RWPE2 (cell line): ENCODE results near the gene TBL2.
"Not testable (repeated sequence)": the region's sequence is repeated elsewhere in the genome, so short reads cannot be mapped to it uniquely, and the experiment has no call there.

Source experiments
- ATAC-seq: fragments of 200-7000 bp; cut with Tn5 transposase; 3 replicates; pipeline ENCODE4 v1.9.1; 2021; ENCODE audit warnings: low read depth
- DNase-seq: peaks from one replicate; pipeline ENCODE4 v3.0.0-alpha.2; 2020; ENCODE audit warnings: low spot score
- H3K27ac ChIP-seq: fragments of 450-650 bp; 2 replicates; pipeline ENCODE4 v1.5.1; 2017; ENCODE audit warnings: mild to moderate bottlenecking; ENCODE audit not compliant: poor library complexity, severe bottlenecking
- H3K27me3 ChIP-seq: fragments of 250-450 bp; sonication (Bioruptor Pico); 2 replicates; pipeline ENCODE4 v1.5.1; 2021; ENCODE audit warnings: mild to moderate bottlenecking, moderate library complexity; ENCODE audit not compliant: insufficient read depth, poor library complexity, severe bottlenecking
- H3K36me3 ChIP-seq: fragments of 250-450 bp; sonication (Bioruptor Pico); 2 replicates; pipeline ENCODE4 v1.5.1; 2020; ENCODE audit warnings: low read depth, mild to moderate bottlenecking, moderate library complexity
- H3K4me1 ChIP-seq: fragments of 250-450 bp; sonication (Bioruptor Pico); 2 replicates; pipeline ENCODE4 v1.5.1; 2021; ENCODE audit warnings: mild to moderate bottlenecking, moderate library complexity; ENCODE audit not compliant: insufficient read depth, poor library complexity, severe bottlenecking
- H3K4me3 ChIP-seq: fragments of 250-450 bp; sonication (Bioruptor Pico); 2 replicates; pipeline ENCODE4 v1.5.1; 2021; ENCODE audit warnings: mild to moderate bottlenecking, moderate library complexity; ENCODE audit not compliant: severe bottlenecking
- H3K9me3 ChIP-seq: fragments of 250-450 bp; sonication (Bioruptor Pico); 2 replicates; pipeline ENCODE4 v1.5.1; 2021; ENCODE audit warnings: mild to moderate bottlenecking, moderate library complexity; ENCODE audit not compliant: severe bottlenecking
- TF ChIP-seq, protein P1 (sequence below): fragments of 450-650 bp; IDR thresholded peaks from one replicate; pipeline ENCODE4 v1.5.1; 2017; ENCODE audit warnings: mild to moderate bottlenecking, moderate library complexity; ENCODE audit not compliant: poor library complexity, severe bottlenecking

The TBL2 gene

DNA sequence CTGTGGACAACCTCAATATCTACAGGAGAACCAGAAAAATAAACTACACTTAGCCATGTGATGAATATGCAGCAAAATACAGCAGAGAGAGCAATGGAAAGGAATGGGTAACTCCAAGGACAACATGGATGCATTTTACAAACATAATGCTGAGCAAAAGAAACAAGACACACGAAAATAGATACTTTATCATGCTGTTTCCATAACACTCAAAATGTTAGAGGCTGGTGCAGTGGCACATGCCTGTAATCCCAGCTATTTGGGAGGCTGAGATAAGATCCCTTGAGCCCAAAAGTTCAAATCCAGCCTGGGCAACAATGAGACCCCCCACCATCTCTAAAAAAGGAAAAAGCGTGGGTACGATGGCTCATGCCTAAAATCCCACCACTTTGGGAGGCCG is 29.2 kb downstream of the TBL2 start:
- no peaks in the 10 kb centered on the region for H3K9me3 ChIP-seq
- TF ChIP-seq, protein P1, sequence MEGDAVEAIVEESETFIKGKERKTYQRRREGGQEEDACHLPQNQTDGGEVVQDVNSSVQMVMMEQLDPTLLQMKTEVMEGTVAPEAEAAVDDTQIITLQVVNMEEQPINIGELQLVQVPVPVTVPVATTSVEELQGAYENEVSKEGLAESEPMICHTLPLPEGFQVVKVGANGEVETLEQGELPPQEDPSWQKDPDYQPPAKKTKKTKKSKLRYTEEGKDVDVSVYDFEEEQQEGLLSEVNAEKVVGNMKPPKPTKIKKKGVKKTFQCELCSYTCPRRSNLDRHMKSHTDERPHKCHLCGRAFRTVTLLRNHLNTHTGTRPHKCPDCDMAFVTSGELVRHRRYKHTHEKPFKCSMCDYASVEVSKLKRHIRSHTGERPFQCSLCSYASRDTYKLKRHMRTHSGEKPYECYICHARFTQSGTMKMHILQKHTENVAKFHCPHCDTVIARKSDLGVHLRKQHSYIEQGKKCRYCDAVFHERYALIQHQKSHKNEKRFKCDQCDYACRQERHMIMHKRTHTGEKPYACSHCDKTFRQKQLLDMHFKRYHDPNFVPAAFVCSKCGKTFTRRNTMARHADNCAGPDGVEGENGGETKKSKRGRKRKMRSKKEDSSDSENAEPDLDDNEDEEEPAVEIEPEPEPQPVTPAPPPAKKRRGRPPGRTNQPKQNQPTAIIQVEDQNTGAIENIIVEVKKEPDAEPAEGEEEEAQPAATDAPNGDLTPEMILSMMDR: no peak
- no peaks in the 10 kb centered on the region for H3K4me1 ChIP-seq
- H3K27me3 ChIP-seq: no peaks in the 10 kb centered on the region
- H3K27ac ChIP-seq: no peak overlapping the region
- DNase-seq (no peak), ATAC-seq (no peak)
- peaks cover 64% of the 10 kb centered on the region for H3K36me3 ChIP-seq
- no peak overlapping the region for H3K4me3 ChIP-seq

DNA sequence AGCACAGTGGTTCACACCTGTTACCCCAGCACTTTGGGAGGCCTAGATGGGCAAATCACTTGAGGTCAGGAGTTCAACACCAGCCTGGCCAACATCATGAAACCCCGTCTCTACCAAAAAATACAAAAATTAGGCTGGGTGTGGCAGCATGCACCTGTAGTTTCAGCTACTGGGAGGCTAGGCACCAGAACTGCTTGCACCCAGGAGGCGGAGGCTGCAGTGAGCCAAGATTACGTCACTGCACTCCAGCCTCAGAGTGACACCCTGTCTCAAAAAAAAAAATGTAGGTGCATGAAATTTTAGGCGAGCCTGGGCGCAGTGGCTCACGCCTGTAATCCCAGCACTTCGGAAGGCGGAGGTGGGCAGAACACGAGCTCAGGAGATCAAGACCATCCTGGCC is 30.5 kb downstream of the TBL2 start:
- DNase-seq: no peak
- no peak for ATAC-seq
- no peaks in the 10 kb centered on the region for H3K4me1 ChIP-seq
- no peaks in the 10 kb centered on the region for H3K9me3 ChIP-seq
- H3K4me3 ChIP-seq: no peak overlapping the region
- H3K27me3 ChIP-seq: no peaks in the 10 kb centered on the region
- peaks cover 65% of the 10 kb centered on the region for H3K36me3 ChIP-seq
- H3K27ac ChIP-seq: no peak overlapping the region
- TF ChIP-seq, protein P1: no peak

DNA sequence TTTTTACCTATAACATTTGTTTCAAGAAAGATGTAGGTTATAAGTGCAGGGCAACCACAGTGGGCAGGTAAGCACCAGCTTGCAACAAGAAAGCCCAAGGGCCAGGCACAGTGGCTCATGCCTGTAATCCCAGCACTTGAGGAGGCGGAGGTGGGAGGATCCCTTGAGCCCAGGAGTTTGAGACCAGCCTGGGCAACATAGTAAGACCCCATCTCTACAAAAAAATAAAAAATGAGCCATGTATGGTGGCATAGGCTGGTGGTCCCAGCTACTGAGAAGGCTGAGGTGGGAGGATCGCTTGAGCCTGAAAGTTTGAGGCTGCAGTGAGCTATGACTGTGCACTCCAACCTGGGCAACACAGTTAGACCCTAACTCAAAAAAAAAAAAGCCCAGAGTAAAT is 33.7 kb downstream of the TBL2 start:
- Histone ChIP-seq H3K36me3 (peaks cover 59% of the 10 kb centered on the region), H3K27ac (no peak overlapping the region)

GRCh38 chr7:73541722-73542121 is 36.7 kb downstream of the TBL2 start:
- no peak for DNase-seq
- TF ChIP-seq, protein P1: no peak
- no peaks in the 10 kb centered on the region for H3K4me1 ChIP-seq
- H3K9me3 ChIP-seq: no peaks in the 10 kb centered on the region
- H3K27ac ChIP-seq: no peak overlapping the region
- H3K27me3 ChIP-seq: no peaks in the 10 kb centered on the region
- no peak for ATAC-seq
- no peak overlapping the region for H3K4me3 ChIP-seq
- peaks cover 67% of the 10 kb centered on the region for H3K36me3 ChIP-seq

More for the DNA sequence above, 33.7 kb downstream of the TBL2 start:
- DNase-seq: no peak
- H3K4me3 ChIP-seq: no peak overlapping the region
- TF ChIP-seq, protein P1: no peak
- H3K27me3 ChIP-seq: no peaks in the 10 kb centered on the region
- no peak for ATAC-seq
- H3K4me1 ChIP-seq: no peaks in the 10 kb centered on the region
- no peaks in the 10 kb centered on the region for H3K9me3 ChIP-seq

- TF ChIP-seq, protein P1: no peak
- Histone ChIP-seq H3K27me3 (no peaks in the 10 kb centered on the region), H3K4me3 (no peak overlapping the region), H3K4me1 (no peaks in the 10 kb centered on the region), H3K36me3 (peaks cover 68% of the 10 kb centered on the region), H3K9me3 (no peaks in the 10 kb centered on the region), H3K27ac (no peak overlapping the region)
- ATAC-seq (no peak), DNase-seq (no peak)
Observed at GRCh38 chr7:73539709-73540108, 38.7 kb downstream of the TBL2 start.

- H3K36me3 ChIP-seq: peaks cover 59% of the 10 kb centered on the region
Observed at GRCh38 chr7:73538510-73538909, 39.9 kb downstream of the TBL2 start.

More at GRCh38 chr7:73538510-73538909, 39.9 kb downstream of the TBL2 start:
- H3K4me1 ChIP-seq, H3K27me3 ChIP-seq, H3K9me3 ChIP-seq, ATAC-seq, DNase-seq, H3K27ac ChIP-seq, H3K4me3 ChIP-seq: not testable (repeated sequence)
